Large intestine (tissue), 3 donors: ENCODE measurements around the gene IL1RL2. TPM values are rescaled to one million over a fixed set of nuclear protein-coding genes. Genes with fewer than 3 reads are reported as not detected.

ENCODE experiments used
- DNase-seq, 2 donors: peaks; one replicate each; pipeline versions ENCODE4 v3.0.0 to v3.0.0-alpha.2; 2013
- H3K27ac ChIP-seq: one replicate; pipeline ENCODE4 v1.5.1; 2013; ENCODE audit warnings: low read length
- H3K27me3 ChIP-seq: 2 replicates; pipeline ENCODE4 v1.6.1; 2013; ENCODE audit warnings: low read length; ENCODE audit not compliant: control insufficient read depth, insufficient read depth
- H3K36me3 ChIP-seq: 2 replicates; pipeline ENCODE4 v1.6.1; 2013; ENCODE audit warnings: low read length; ENCODE audit not compliant: control insufficient read depth, insufficient read depth
- H3K4me1 ChIP-seq: one replicate; pipeline ENCODE4 v1.6.1; 2013; ENCODE audit warnings: low read length; ENCODE audit not compliant: control insufficient read depth, insufficient read depth
- H3K4me3 ChIP-seq: one replicate; pipeline ENCODE4 v1.5.1; 2013; ENCODE audit warnings: low read length
- H3K9me3 ChIP-seq: one replicate; pipeline ENCODE4 v1.6.1; 2013; ENCODE audit warnings: mild to moderate bottlenecking, low read depth, low read length, moderate library complexity; ENCODE audit not compliant: control insufficient read depth
- WGBS: methylation state at CpG from one replicate; pipeline ENCODE4 v1.1.5; 2013; ENCODE audit warnings: low lambda C conversion rate; ENCODE audit not compliant: insufficient coverage; 5-methylcytosine and 5-hydroxymethylcytosine counted together
- polyA plus RNA-seq: library from polyadenylated mRNA; unstranded; fragments of 120-200 nt; gene quantifications from one replicate; pipeline ENCODE4 v1.2.1, GENCODE V29; 2013

IL1RL2 gene
- polyA plus RNA-seq, 1 donor: 0.34 TPM

GRCh38 chr2:102159295-102159694, 27.5 kb upstream of the IL1RL2 start:
- WGBS: no CpG with 5 or more reads among the region's 1 CpG
- Histone ChIP-seq H3K36me3 (peaks cover 8% of the 10 kb centered on the region), H3K27ac (no peak overlapping the region), H3K4me1 (peaks cover 8% of the 10 kb centered on the region), H3K4me3 (no peak overlapping the region), H3K9me3 (no peaks in the 10 kb centered on the region), H3K27me3 (no peaks in the 10 kb centered on the region)
- no peak for DNase-seq

DNA sequence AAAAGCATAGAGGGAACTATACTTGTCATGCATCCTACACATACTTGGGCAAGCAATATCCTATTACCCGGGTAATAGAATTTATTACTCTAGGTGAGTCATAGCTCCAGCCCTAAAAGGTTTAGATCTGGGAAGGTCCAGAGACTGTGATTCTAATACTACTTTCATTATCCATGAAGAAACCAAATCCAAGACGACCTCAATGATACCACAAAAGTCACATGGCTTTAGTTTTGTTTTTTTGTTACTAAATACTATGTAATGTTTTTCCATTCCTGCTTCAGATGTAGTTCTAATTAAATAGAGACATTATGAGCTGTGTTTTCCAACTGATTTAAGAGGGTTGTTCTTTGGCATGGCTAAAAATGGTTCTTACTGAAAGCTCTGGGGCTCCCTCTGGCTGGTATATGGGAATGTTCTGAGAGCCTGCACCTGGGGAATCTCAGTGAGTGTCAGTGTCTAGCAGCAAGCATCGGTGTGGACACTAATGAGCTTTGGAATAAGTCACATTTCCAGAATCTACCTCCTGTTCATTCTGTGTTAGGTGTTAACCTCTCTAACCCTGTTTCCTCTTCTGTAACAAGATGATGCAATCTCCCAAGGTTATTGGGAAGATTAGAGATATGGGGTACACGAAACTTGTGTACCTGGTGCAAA, 20.5 kb upstream of the IL1RL2 start:
- no peaks in the 10 kb centered on the region for H3K9me3 ChIP-seq
- H3K36me3 ChIP-seq: no peaks in the 10 kb centered on the region
- peak in 1 of 2 donors; percentile 61 for DNase-seq
- no peaks in the 10 kb centered on the region for H3K4me1 ChIP-seq
- no peaks in the 10 kb centered on the region for H3K27me3 ChIP-seq
- no peak overlapping the region for H3K4me3 ChIP-seq
- no CpG with 5 or more reads among the region's 4 CpGs for WGBS
- peak overlapping the region; percentile 23 for H3K27ac ChIP-seq

GRCh38 chr2:102168026-102168771, 18.6 kb upstream of the IL1RL2 start:
- H3K4me1 ChIP-seq: no peaks in the 10 kb centered on the region
- DNase-seq: no peak
- no peak overlapping the region for H3K27ac ChIP-seq
- H3K4me3 ChIP-seq: no peak overlapping the region
- H3K27me3 ChIP-seq: no peaks in the 10 kb centered on the region
- no peaks in the 10 kb centered on the region for H3K9me3 ChIP-seq
- H3K36me3 ChIP-seq: no peaks in the 10 kb centered on the region
- 82% methylated on average over 2 of the region's 5 CpGs for WGBS

DNA sequence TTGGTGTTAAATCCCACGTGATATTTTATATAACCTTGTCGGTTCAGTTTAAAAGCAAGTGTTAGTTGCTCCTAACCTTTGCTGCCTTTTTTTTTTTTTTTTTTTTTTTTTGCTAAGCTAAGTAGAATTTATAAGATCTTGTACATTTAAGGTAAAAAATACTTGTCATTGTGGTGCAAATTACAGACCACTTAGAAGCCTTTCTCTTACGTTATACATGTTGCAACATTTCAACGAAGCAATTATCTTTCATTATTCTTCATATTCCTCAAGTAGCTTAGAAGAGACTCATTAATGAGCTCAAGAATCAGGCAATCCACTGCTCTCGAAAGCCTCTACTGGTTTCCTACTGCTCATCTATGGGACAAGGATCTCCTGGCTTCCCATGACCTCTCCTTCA, 14.9 kb upstream of the IL1RL2 start:
- no peaks in the 10 kb centered on the region for H3K27me3 ChIP-seq
- H3K9me3 ChIP-seq: no peaks in the 10 kb centered on the region
- H3K4me1 ChIP-seq: no peaks in the 10 kb centered on the region
- no peak overlapping the region for H3K27ac ChIP-seq
- H3K4me3 ChIP-seq: no peak overlapping the region
- DNase-seq: no peak
- H3K36me3 ChIP-seq: peaks cover 5% of the 10 kb centered on the region
- 100% methylated on average over 2 of the region's 5 CpGs for WGBS

DNA sequence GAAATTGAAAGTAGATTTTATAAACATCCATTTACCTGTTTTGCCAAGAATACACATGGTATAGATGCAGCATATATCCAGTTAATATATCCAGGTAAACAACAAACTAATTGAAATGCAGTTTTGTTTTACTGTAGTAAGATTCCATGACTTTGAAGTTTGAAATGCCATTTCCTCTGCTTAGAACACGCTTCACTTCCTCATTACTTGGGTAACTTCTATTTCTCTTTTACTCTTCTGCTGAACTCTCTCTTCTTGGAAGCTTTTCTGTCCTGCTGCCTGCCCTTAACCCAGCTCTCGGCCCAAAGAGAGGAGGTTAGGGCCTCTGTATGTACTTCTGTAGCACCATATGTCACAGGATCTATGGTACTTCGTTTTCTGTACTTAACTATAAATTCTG, 14.1 kb upstream of the IL1RL2 start:
- Histone ChIP-seq H3K27ac (no peak overlapping the region), H3K9me3 (no peaks in the 10 kb centered on the region), H3K4me3 (no peak overlapping the region), H3K4me1 (no peaks in the 10 kb centered on the region), H3K27me3 (no peaks in the 10 kb centered on the region), H3K36me3 (peaks cover 5% of the 10 kb centered on the region)
- 78% methylated on average over 1 of the region's 3 CpGs for WGBS
- DNase-seq: no peak

- DNase-seq: no peak
- peaks cover 5% of the 10 kb centered on the region for H3K36me3 ChIP-seq
- H3K4me1 ChIP-seq: no peaks in the 10 kb centered on the region
- no peaks in the 10 kb centered on the region for H3K9me3 ChIP-seq
- H3K27me3 ChIP-seq: no peaks in the 10 kb centered on the region
- no peak overlapping the region for H3K4me3 ChIP-seq
- no peak overlapping the region for H3K27ac ChIP-seq
- 69% methylated on average over 2 of the region's 3 CpGs for WGBS
Measured at GRCh38 chr2:102176172-102176571, 10.7 kb upstream of the IL1RL2 start.

GRCh38 chr2:102177814-102178478, 8.9 kb upstream of the IL1RL2 start:
- Histone ChIP-seq H3K4me1 (no peaks in the 10 kb centered on the region), H3K27ac (no peak overlapping the region), H3K4me3 (no peak overlapping the region), H3K36me3 (peaks cover 5% of the 10 kb centered on the region), H3K9me3 (no peaks in the 10 kb centered on the region), H3K27me3 (no peaks in the 10 kb centered on the region)
- no peak for DNase-seq
- whole genome bisulfite sequencing: 43% methylated on average over 1 of the region's 7 CpGs

DNA sequence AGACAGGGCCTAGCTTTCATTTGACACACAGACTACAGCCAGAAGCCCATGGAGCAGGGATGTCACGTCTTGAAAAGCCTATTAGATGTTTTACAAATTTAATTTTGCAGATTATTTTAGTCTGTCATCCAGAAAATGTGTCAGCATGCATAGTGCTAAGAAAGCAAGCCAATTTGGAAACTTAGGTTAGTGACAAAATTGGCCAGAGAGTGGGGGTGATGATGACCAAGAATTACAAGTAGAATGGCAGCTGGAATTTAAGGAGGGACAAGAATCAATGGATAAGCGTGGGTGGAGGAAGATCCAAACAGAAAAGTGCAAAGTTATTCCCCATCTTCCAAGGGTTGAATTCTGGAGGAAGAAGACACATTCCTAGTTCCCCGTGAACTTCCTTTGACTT, 7.8 kb upstream of the IL1RL2 start:
- no peaks in the 10 kb centered on the region for H3K4me1 ChIP-seq
- H3K9me3 ChIP-seq: no peaks in the 10 kb centered on the region
- DNase-seq: no peak

GRCh38 chr2:102179788-102180686, 6.8 kb upstream of the IL1RL2 start:
- Histone ChIP-seq H3K4me1 (no peaks in the 10 kb centered on the region), H3K9me3 (no peaks in the 10 kb centered on the region), H3K27ac (no peak overlapping the region), H3K27me3 (peaks cover 6% of the 10 kb centered on the region), H3K4me3 (no peak overlapping the region), H3K36me3 (peaks cover 2% of the 10 kb centered on the region)
- no CpG with 5 or more reads among the region's 2 CpGs for WGBS
- DNase-seq: no peak

More for the DNA sequence above, 7.8 kb upstream of the IL1RL2 start:
- Histone ChIP-seq H3K4me3 (no peak overlapping the region), H3K27me3 (peaks cover 4% of the 10 kb centered on the region), H3K36me3 (peaks cover 2% of the 10 kb centered on the region), H3K27ac (no peak overlapping the region)
- WGBS: no CpG with 5 or more reads among the region's 3 CpGs

GRCh38 chr2:102180687-102180999, 6.2 kb upstream of the IL1RL2 start:
- H3K9me3 ChIP-seq: no peaks in the 10 kb centered on the region
- DNase-seq: no peak
- no CpG with 5 or more reads among the region's 1 CpG for WGBS
- H3K27me3 ChIP-seq: peaks cover 6% of the 10 kb centered on the region
- no peak overlapping the region for H3K4me3 ChIP-seq
- no peaks in the 10 kb centered on the region for H3K4me1 ChIP-seq
- peaks cover 2% of the 10 kb centered on the region for H3K36me3 ChIP-seq
- no peak overlapping the region for H3K27ac ChIP-seq
